ENCODE results near the gene C20orf204.

Gene C20orf204

GRCh38 chr20:64068386-64069208, 32.6 kb downstream of the C20orf204 start:
- no peak for TF ChIP-seq CTCF (IDR thresholded peaks at IDR 0.05; ENCODE audit: extremely low read depth, missing control alignments)
- no peak for DNase-seq (ENCODE audit: low spot score)

GRCh38 chr20:64069209-64069613, 33.2 kb downstream of the C20orf204 start:
- DNase-seq (ENCODE audit: low spot score) = no peak
- TF ChIP-seq CTCF (IDR thresholded peaks at IDR 0.05; ENCODE audit: extremely low read depth, missing control alignments) = no peak

GRCh38 chr20:64069614-64070243, 33.7 kb downstream of the C20orf204 start:
- TF ChIP-seq CTCF (IDR thresholded peaks at IDR 0.05; ENCODE audit: extremely low read depth, missing control alignments) = peak; percentile 56
- peak; percentile 77 for DNase-seq (ENCODE audit: low spot score)

- TF ChIP-seq CTCF (IDR thresholded peaks at IDR 0.05; ENCODE audit: extremely low read depth, missing control alignments) = no peak
- no peak for DNase-seq (ENCODE audit: low spot score)
Observed at GRCh38 chr20:64070244-64070993, 34.4 kb downstream of the C20orf204 start.

- TF ChIP-seq CTCF (IDR thresholded peaks at IDR 0.05; ENCODE audit: extremely low read depth, missing control alignments) = no peak
- DNase-seq (ENCODE audit: low spot score) = no peak
Observed at GRCh38 chr20:64071341-64072332, 35.7 kb downstream of the C20orf204 start.

GRCh38 chr20:64072498-64073063, 36.6 kb downstream of the C20orf204 start:
- no peak for DNase-seq (ENCODE audit: low spot score)
- no peak for TF ChIP-seq CTCF (IDR thresholded peaks at IDR 0.05; ENCODE audit: extremely low read depth, missing control alignments)
